HG03108 (cell line): ENCODE data around the gene MTPN.

ENCODE experiments used
- ATAC-seq: cut with Tn5 transposase; IDR thresholded peaks from one replicate; pipeline ENCODE4 v1.9.1; 2021; ENCODE audit warnings: moderate library complexity; ENCODE audit not compliant: unreplicated experiment

The MTPN gene

GRCh38 chr7:135899458-135900064 is 77.6 kb downstream of the MTPN start:
- ATAC-seq: no peak

- ATAC-seq: no peak
Observed at GRCh38 chr7:135898226-135898625, 78.9 kb downstream of the MTPN start.

DNA sequence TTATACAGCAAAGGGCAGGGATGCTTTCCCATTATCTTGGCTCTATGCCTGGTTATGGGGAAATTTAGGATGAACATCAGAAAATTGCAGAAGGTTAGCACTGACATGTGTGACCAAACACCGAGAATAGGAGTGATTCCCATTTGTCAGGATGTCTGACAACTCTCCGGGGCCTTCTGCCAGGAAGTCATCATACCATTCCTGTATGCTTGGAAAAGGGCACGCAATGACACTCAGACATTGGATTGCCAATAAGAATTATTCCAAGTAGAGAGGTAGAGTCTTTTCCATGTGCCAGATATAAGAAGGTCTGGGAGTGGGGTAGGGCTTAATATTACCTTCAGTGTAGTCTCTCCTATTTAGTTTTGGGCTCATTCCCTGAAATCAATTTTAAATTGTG is 82.3 kb downstream of the MTPN start:
- no peak for ATAC-seq

GRCh38 chr7:135889823-135890222 is 87.3 kb downstream of the MTPN start:
- no peak for ATAC-seq

GRCh38 chr7:135888740-135889139 is 88.4 kb downstream of the MTPN start:
- no peak for ATAC-seq

GRCh38 chr7:135886345-135887132 is 90.6 kb downstream of the MTPN start:
- ATAC-seq: no peak

DNA sequence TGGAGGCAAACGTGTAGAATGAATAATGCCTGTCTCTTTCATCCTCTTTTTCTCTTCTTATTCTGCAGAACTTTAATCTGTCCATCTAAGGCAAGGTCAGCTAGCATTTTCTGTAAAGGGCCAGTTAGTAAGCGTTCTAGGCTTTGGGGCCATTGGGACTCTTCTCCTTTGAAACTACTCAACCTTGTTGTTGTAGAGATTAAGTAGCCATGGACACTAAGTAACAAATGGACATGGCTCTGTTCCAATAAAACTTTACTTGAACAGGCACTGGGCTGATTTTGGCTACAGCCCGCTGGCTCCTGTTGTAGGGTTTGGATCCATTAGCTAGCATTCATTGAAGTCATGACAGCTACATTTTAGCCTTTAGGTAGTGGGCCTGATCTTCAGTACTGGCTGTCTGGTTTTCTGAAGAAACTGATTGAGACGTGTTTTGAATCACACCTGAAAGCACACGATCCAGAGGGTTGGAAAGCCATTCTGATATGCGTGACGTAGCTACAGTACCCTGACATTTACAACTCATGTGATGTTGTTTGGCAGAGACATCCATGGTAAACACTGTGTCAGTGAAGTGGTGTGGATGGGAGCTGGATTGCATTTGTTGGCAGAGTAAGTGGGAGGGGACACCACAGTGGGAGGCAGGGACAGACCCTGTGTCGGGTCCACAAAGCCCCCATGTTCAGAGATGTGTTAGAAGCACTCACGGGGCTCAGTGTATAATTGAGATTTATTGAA is 92.5 kb downstream of the MTPN start:
- ATAC-seq: no peak

DNA sequence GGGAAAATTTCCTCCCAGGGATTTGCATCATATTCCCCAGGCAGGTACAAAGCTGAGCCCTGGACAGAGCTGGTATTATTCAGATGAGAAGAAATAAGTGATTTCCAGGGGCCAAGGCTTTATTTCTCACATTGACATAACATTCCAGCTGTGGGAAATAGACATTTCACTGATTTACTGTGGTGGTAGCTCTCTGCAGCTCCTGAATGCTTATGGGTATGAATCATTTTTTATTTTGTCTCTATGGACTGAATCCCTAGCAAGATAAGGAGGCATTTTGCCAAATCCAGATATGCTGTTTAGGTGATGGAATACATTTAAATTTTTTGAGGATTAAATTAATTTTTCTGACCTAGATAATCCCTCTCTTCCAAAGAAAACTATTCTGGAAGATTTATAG is 97.9 kb downstream of the MTPN start:
- ATAC-seq: no peak

- no peak for ATAC-seq
Observed at GRCh38 chr7:135878284-135878683, 98.9 kb downstream of the MTPN start.

- no peak for ATAC-seq
Observed at GRCh38 chr7:135877805-135878204, 99.4 kb downstream of the MTPN start.
